Skeletal muscle cell (primary cell): ENCODE measurements around the gene OPRM1.

ENCODE experiments used
- DNase-seq: peaks from one replicate; pipeline ENCODE4 v3.0.0-alpha.2; 2010; ENCODE audit warnings: low read depth
- H3K4me3 ChIP-seq: 2 replicates; pipeline ENCODE4 v1.5.1; 2011; ENCODE audit warnings: low read depth, mild to moderate bottlenecking, control low read depth, low read length, moderate library complexity

The OPRM1 gene

DNA sequence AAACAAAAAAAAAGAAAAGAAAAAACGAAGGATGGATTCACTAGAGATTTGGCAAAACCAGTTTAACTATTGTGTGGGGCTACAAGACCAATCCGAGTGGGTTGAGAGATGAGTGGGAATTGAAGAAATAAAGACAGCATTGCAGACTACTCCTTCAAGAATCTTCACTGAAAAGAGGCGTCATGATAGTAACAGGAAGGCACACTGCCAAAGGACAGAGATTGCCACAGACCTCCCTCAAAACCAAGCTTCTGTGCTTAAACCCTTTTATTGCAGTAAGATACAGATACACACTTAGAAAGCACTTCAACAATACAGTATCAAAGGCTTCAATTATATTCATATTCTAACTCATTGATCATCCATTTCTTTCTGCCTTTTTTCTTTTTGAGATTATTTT lies 213.6 kb downstream of the OPRM1 start:
- H3K4me3 ChIP-seq, result no peak overlapping the region
- no peak for DNase-seq

DNA sequence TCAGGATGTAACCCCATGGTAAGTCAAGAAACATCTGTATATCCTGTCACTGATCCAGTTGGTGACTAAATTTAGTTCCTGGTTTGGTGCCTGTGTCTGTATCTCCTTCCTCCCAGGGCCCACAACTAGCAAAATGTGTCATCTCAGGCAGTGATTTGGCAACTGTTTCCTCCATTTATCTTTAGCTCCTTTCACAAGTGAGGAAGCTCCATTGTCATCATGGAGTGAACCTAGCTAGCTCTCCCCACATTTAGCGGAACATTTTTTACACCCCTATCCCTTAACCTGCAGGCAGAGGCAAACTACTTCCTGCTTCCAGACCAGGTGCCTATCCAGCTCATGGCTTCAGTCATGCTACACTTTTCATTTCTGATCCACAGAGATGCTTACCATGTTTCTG lies 218.0 kb downstream of the OPRM1 start:
- H3K4me3 ChIP-seq, result no peak overlapping the region
- no peak for DNase-seq

DNA sequence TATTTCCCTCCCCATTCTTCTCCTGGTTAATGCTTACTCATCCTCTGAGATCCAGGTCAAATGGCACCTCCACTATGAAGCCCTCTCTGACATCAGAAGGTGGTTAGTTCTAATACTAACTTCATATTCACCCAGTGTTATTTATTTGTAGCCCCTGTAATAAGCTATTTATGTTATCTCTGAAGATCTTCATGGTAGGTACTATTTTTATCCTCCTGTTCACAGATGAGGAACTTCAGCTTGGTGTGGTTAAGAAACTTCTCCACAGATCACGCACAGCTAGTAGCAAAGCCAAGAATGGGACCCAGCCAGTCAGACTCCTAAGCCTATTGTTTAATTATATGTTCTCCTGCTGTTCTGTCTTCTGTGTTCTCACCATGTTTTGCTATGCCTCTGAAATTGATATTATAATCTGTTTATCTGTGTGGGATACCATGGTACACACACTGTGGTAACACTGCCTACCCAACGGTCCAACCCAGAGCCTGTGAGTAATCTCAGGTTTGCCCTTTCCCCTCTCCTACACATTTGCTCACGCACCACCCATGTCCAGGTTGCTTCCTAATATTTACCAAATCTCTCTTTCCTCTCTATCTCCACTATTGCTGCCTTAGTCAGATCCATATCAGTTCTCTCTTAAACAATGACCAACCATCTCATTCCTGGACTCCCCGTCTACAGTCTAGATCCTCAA lies 219.2 kb downstream of the OPRM1 start:
- DNase-seq, result no peak

DNA sequence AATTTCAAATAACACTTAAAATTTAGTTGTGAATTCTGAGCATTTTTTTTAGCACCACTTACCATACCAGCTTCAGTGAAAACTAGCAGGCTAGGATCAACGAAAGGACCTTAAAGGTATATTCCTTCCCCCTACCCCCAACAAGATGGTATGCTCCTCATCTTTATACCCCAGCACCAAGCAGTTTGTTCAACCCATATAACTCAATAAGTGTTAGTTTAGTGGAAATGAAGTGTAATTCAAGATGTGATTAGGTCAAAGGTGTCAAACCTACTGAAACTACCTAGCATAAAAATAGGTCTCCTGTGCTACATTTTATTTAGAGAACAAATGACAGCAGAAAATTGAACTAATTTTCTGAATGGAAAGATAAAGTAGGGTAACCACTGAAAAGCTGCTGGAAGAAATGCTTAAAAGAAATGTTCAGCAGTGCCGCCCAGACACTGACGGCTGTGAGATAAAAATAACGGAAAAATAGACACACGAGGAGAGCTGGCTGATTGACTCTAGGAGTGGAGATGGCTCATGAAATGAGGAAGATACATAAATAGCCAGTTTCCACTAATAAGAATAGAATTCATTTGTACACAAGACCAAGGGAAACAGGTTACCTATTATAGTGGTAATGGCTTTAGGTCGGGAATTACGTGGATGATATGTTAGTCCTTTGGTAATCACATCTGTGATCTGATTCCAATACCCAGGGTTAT lies 222.8 kb downstream of the OPRM1 start:
- H3K4me3 ChIP-seq, result no peak overlapping the region
- no peak for DNase-seq

More for the DNA sequence above, 219.2 kb downstream of the OPRM1 start:
- H3K4me3 ChIP-seq, result no peak overlapping the region

DNA sequence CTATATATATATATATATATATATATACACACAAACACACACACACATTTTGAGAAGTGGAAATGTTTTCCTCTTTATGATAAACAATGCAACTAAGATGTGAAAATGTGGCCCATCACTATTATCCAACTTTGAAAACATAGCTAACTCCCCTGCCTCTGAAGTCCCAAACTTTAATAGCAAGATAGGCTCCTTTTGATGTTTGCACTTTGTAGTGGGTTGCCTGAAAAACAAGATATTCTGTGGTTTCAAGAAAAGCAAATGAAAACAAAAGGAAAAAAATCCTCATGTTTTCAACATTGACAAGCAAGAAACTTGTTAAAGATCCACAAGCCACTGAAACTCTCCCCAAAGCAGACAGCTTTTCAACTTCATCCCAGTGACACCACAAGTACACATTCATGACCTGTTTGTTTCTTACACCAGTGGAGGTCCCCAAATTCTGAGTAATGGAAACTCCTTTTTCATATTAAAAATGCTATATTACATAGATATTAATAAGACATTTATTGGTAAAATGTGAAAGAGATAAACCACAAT lies 227.6 kb downstream of the OPRM1 start:
- H3K4me3 ChIP-seq, result no peak overlapping the region
- no peak for DNase-seq

DNA sequence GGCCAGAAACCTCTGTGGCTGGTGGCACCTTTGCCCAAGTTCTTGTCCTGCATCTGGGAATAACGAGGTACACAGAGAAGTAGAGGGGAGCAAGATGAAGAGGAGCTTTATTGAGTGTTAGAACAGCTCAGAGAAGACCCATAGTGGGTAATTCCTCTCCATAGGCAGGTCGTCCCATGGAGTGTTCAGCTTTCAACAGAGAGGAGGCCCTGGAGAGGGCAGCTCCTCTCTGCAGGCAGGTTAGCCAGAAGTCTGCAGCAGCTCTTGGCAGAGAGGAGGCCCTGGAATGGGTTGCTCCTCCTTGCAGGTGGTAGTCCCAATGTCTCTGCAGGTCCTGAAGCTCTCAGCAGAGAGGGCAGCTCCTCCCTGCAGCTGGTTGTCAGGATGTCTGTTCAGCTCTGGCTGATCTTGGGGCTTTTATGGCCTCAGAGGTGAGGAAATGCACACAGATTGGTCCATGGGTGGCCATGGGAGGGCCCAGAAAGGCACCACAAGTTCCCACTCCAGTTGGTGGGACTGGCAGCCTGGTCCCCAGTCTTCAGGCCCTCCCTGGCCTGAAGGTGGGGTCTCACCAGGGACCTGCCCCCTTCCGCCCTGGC lies 228.6 kb downstream of the OPRM1 start:
- DNase-seq, result no peak
- H3K4me3 ChIP-seq, result no peak overlapping the region

DNA sequence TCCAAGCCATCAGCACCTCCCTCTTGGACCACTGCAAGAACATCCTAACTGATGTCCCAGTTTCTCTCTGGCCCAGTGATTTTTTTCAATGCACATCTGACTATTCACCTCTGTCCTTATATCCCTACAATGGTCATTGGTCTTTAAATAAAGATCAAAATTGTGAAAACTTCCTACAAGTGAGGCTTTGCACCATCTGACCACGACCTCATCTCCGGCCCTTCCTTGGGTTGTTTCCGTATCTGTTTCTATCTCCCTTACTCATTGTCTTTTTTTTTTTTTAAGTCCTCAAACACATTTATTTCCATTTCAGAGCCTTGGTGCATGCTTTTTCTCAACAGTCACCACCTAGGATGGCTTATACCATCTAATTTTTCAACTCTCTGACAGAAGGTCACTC lies 229.4 kb downstream of the OPRM1 start:
- no peak overlapping the region for H3K4me3 ChIP-seq
- DNase-seq, result no peak

DNA sequence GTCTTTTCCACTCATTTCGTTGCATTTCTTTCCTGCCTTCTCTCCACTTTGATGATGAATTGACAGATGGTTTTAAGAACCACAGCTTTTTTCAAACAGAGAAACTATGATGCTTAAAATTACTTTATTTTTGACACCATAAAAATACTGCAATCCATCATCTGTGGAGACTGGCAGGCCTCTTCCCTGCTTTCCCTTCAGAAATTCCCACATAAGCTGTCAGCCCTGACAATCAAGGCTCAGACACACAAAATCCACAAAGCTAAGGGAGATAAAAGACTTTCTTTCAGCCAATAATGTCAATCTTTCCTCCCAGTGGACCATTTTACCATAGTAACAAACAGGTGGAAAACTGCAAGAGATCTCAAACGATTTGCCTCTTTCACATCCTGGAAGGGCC lies 235.1 kb downstream of the OPRM1 start:
- no peak overlapping the region for H3K4me3 ChIP-seq
- no peak for DNase-seq

DNA sequence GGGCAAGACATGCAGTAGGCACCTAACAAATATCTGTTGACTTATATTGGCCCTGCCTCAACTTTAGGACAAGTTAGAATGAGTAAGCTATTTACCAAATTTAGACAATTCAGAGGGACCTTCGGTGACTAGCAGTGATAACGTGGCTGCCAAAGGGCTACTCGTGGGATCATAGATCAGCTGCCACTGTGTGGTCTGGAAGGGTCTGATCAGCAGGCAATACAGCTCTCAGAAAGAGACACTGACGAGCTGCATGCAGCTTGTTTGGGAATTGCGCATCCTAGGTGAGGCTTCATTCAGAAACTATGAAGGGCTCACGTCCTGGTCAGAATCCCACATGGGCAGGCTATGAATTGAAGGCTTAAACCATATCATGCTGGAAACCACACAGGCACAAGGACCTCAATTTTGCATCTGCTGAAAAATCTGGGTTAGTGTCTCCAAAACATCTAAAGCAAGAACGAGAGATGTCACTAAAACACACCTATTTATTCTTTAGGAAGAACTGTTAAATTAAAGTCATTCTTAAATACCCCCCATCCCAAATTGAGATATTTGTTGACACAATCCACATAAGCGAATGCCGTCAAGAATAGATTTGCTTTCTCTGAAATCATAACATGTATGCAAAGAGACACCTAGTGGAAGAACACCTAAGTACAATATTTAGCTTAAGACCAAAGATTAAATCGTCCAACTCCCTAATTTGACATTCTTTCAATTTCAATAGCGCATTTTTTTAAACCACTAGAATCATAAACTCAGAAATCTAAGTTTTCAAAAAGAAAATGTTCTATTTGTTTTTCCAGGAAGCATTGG lies 238.0 kb downstream of the OPRM1 start:
- DNase-seq, result no peak
- peak overlapping the region; percentile 6 for H3K4me3 ChIP-seq

DNA sequence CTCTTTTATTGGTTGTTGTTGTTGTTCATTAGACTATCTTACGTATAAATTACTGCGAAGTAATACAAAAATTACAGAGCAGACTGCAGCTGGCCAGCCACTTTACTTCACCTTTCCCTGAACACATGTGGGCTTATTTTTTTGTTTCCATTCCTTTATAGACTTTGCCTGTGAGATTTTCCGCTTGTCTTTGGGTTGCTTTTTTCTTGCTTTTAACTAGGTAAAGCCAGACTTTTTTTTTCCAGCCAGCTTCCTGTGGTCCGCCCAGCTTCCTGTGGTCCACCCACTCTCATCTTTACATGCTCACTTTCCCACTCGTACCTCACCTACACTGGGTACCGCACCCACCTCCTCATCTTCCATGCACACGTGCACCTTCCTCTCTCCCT lies 238.6 kb downstream of the OPRM1 start:
- no peak for DNase-seq
- peak overlapping the region; percentile 6 for H3K4me3 ChIP-seq

DNA sequence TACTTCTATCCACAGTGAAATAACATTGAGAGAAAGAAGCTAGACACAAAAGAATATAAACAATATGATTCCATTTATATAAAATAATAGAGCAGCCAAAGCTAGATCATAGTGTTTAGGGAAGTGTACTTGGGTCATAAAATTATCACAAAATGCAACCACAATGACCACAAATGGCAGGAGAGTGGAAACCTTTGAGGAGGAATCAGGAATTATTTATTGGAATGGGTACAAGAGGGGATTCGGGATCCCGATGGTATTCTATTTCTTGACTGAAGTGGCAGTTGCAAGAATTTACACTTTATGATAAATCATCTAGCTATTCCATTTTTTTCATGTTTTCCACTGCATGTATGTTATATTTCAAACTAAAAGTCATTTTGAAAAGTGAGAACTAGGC lies 241.5 kb downstream of the OPRM1 start:
- DNase-seq, result no peak

DNA sequence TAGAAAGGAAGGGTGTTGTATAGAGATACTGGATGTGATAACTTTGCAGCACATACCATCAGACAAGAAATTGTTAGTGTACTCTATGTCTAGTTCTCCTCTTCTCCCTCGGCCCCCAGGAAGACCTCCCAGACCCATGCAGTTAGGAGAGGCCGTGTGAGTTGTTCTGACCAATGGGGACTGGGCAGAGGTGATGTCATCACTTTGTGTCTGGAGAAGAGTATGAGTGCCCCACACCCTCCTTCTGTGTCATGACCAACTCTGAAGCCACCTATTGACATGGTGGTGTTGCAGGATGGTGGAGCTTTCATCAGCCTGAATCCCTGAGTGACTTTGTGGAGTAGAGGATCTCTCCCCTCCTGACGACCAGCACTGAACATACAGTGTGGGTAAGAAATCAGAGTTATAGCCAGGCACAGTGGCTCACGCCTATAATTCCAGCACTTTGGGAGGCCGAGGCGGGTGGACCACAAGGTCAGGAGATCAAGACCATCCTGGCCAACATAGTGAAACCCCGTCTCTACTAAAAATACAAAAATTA lies 245.3 kb downstream of the OPRM1 start:
- DNase-seq, result no peak
- H3K4me3 ChIP-seq, result no peak overlapping the region

More for the DNA sequence above, 241.5 kb downstream of the OPRM1 start:
- H3K4me3 ChIP-seq, result no peak overlapping the region

DNA sequence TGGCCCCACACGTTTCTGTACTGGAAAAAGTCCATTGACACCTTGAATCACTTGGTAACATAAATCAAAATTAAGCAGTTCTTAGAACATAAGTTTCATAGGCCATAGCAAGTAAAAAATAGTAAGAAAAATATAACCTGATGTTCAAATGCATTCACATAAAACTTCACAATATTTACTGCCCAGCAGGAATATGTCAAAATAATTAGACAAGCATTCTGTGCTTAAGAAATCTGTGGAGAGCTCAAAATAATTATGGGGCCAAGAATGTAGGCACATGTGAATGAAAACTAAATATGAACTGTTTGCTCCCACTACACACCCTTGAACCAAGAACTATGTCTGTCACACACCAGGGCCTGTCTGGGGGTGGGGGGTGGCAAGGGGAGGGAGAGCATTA lies 246.8 kb downstream of the OPRM1 start:
- DNase-seq, result no peak
- no peak overlapping the region for H3K4me3 ChIP-seq

DNA sequence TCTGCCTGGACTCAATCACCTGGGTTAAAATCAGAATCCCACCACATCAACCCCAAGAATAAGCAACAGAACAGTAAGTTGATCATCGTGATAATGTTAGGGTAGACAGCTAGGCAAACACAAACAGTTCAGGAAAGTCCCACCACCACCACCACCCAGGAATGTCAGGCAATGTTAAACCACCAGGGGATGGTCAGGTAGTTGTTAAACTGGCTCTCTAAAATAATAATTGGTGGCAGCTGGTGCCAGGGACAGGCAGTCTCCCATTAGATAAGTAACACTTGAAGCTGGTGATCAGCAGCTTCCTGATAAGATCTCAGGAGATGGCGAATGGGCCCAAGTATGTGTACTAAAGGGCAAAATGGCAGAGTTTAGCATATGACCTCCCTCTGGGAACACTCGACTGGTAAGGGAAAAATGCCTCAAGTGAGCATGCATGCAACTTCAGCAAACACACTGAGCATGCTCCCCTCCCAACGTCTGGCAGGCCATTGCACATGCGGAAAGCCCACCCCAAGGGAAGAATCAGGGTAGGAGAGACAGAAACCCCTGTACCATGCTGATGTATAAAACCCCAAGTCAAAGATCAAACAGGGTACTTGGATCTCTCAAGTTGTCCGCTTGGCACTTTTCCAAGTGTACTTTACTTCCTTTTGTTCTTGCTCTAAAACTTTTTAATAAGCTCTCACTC lies 250.9 kb downstream of the OPRM1 start:
- DNase-seq, result no peak

DNA sequence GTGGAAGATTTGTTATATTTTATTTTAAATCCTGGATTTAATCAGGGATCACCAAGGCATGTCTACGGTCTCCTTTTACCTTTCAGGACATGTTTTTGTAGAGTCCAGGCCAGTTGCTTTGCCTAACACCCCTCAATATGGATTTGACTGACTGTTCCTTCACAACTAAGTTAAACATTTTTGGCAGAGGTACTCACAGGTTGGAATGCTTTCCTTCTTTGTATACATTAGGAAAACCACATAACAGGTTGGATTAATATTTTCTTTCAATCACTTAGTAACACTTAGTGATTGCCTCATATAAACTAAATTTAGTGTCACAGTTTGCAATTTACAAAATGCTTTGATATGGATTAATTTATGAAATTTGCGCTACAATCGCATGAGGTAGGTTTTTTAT lies 253.0 kb downstream of the OPRM1 start:
- H3K4me3 ChIP-seq, result no peak overlapping the region
- DNase-seq, result no peak

More for the DNA sequence above, 250.9 kb downstream of the OPRM1 start:
- H3K4me3 ChIP-seq, result no peak overlapping the region

DNA sequence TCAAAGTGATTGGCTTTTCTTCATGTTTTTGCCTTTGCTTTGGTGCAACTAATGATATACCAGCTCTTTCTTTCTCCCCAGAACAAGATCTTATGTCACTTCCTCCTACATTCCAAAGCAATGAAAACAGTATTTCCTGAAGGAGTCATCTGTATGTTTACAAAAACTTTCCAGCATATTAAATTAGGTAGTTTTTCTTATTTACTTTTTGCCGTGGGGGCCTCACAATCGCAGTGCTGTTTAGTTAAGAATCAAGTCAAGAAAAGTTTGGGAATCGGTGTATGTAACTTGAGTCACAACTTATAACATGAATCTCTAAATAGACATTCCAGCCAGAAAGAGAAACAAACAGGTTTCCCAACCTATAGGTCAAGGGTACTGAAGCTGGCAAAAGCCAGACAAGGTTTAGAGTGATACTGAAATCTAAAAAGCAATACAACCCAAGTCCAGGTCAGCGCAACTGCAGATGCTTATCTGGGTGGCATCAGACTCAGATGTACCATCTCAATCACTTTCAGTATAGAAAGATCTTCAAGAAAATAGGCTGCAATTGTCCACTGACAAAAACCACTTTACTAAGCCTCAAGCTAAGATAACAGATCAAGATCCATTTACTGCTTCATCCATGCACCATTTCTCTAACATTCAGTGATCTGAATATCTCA lies 253.9 kb downstream of the OPRM1 start:
- no peak for DNase-seq
- H3K4me3 ChIP-seq, result no peak overlapping the region

DNA sequence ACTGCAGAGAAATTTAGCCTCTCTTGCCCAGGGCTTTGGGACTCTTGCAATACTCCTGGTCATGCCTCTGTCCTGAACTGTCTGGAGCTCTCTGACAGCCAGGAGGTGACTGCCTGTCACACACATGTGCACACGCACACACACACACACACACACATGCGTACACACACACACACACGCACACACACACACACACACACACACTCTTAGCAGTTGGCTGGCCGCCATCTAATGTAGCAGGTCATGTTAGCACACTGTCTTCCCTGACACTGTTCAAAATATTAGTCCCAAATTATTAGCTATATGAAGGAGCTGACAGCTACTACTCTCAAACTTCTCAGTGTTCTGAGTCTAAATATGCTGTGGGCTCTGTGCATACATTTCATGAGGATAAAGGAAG lies 256.7 kb downstream of the OPRM1 start:
- H3K4me3 ChIP-seq, result no peak overlapping the region
- no peak for DNase-seq
